H1 (cell line): Measurements from ENCODE around the gene TSHZ2.

ENCODE experiments used
- CTCF ChIP-seq, 3 experiments: IDR thresholded peaks; 1 replicate in 2 of 3; 2 replicates in 1 of 3; pipeline versions ENCODE4 v1.5.1 to v1.6.1; 2011; ENCODE audit warnings: low read length in 3 of 3, mild to moderate bottlenecking in 3 of 3, inconsistent platforms in 2 of 3, low read depth in 1 of 3, moderate library complexity in 1 of 3; ENCODE audit not compliant: insufficient read depth in 1 of 3; ENCODE audit errors: control extremely low read depth in 1 of 3
- EP300 ChIP-seq, 2 experiments: IDR thresholded peaks; 1 replicate in 1 of 2; 2 replicates in 1 of 2; pipeline ENCODE4 v1.6.1; 2011 to 2012; ENCODE audit warnings: low read depth in 2 of 2, low read length in 2 of 2, mild to moderate bottlenecking in 2 of 2, borderline replicate concordance in 1 of 2, inconsistent platforms in 1 of 2, moderate library complexity in 1 of 2
- MAFK ChIP-seq: IDR thresholded peaks from 2 replicates; pipeline ENCODE4 v1.6.1; 2012; ENCODE audit warnings: low read depth, mild to moderate bottlenecking, improper control_type of control experiment, low read length
- MAX ChIP-seq: IDR thresholded peaks from 2 replicates; pipeline ENCODE4 v1.6.1; 2012; ENCODE audit warnings: inconsistent platforms
- NANOG ChIP-seq: IDR thresholded peaks from 2 replicates; pipeline ENCODE4 v1.6.1; 2011; ENCODE audit warnings: low read length, low read depth, mild to moderate bottlenecking, inconsistent platforms; ENCODE audit not compliant: insufficient read depth, poor library complexity, severe bottlenecking
- POLR2AphosphoS5 ChIP-seq: IDR thresholded peaks from 2 replicates; pipeline ENCODE4 v1.6.1; 2011; ENCODE audit warnings: low read depth, low read length
- RAD21 ChIP-seq, 2 experiments: IDR thresholded peaks in 1 of 2; conservative IDR thresholded peaks in 1 of 2; 2 replicates each; pipeline ENCODE4 v1.6.1; 2011; ENCODE audit warnings: low read depth in 2 of 2, low read length in 2 of 2, improper control_type of control experiment in 1 of 2, inconsistent platforms in 1 of 2, mild to moderate bottlenecking in 1 of 2, moderate library complexity in 1 of 2
- RFX5 ChIP-seq: IDR thresholded peaks from 2 replicates; pipeline ENCODE4 v1.6.1; 2011; ENCODE audit warnings: low read depth, low read length, improper control_type of control experiment, borderline replicate concordance
- SP1 ChIP-seq: IDR thresholded peaks from 2 replicates; pipeline ENCODE4 v1.6.1; 2011; ENCODE audit warnings: low read depth, low read length
- TF ChIP-seq, protein P1 (sequence below): fragments of 300-600 bp; sonication (generic); IDR thresholded peaks from 2 replicates; pipeline ENCODE4 v1.7.1; 2012; ENCODE audit warnings: low read length, moderate library complexity, mild to moderate bottlenecking, inconsistent platforms; ENCODE audit not compliant: insufficient replicate concordance

- TF ChIP-seq MAFK = no peak
- TF ChIP-seq CTCF (IDR thresholded peaks at IDR 0.05; ENCODE audit: control extremely low read depth in 1 of 3, insufficient read depth in 1 of 3, low read depth in 1 of 3, low read length in 3 of 3) = no peak
- TF ChIP-seq MAX = no peak
- no peak for TF ChIP-seq RAD21 (IDR thresholded peaks at IDR 0.05 in 1 of 2, conservative IDR thresholded peaks at IDR 0.05 in 1 of 2; ENCODE audit: low read depth in 2 of 2, low read length in 2 of 2)
- TF ChIP-seq RFX5 = no peak
- TF ChIP-seq SP1 = no peak
- TF ChIP-seq NANOG = no peak
- TF ChIP-seq, protein P1, sequence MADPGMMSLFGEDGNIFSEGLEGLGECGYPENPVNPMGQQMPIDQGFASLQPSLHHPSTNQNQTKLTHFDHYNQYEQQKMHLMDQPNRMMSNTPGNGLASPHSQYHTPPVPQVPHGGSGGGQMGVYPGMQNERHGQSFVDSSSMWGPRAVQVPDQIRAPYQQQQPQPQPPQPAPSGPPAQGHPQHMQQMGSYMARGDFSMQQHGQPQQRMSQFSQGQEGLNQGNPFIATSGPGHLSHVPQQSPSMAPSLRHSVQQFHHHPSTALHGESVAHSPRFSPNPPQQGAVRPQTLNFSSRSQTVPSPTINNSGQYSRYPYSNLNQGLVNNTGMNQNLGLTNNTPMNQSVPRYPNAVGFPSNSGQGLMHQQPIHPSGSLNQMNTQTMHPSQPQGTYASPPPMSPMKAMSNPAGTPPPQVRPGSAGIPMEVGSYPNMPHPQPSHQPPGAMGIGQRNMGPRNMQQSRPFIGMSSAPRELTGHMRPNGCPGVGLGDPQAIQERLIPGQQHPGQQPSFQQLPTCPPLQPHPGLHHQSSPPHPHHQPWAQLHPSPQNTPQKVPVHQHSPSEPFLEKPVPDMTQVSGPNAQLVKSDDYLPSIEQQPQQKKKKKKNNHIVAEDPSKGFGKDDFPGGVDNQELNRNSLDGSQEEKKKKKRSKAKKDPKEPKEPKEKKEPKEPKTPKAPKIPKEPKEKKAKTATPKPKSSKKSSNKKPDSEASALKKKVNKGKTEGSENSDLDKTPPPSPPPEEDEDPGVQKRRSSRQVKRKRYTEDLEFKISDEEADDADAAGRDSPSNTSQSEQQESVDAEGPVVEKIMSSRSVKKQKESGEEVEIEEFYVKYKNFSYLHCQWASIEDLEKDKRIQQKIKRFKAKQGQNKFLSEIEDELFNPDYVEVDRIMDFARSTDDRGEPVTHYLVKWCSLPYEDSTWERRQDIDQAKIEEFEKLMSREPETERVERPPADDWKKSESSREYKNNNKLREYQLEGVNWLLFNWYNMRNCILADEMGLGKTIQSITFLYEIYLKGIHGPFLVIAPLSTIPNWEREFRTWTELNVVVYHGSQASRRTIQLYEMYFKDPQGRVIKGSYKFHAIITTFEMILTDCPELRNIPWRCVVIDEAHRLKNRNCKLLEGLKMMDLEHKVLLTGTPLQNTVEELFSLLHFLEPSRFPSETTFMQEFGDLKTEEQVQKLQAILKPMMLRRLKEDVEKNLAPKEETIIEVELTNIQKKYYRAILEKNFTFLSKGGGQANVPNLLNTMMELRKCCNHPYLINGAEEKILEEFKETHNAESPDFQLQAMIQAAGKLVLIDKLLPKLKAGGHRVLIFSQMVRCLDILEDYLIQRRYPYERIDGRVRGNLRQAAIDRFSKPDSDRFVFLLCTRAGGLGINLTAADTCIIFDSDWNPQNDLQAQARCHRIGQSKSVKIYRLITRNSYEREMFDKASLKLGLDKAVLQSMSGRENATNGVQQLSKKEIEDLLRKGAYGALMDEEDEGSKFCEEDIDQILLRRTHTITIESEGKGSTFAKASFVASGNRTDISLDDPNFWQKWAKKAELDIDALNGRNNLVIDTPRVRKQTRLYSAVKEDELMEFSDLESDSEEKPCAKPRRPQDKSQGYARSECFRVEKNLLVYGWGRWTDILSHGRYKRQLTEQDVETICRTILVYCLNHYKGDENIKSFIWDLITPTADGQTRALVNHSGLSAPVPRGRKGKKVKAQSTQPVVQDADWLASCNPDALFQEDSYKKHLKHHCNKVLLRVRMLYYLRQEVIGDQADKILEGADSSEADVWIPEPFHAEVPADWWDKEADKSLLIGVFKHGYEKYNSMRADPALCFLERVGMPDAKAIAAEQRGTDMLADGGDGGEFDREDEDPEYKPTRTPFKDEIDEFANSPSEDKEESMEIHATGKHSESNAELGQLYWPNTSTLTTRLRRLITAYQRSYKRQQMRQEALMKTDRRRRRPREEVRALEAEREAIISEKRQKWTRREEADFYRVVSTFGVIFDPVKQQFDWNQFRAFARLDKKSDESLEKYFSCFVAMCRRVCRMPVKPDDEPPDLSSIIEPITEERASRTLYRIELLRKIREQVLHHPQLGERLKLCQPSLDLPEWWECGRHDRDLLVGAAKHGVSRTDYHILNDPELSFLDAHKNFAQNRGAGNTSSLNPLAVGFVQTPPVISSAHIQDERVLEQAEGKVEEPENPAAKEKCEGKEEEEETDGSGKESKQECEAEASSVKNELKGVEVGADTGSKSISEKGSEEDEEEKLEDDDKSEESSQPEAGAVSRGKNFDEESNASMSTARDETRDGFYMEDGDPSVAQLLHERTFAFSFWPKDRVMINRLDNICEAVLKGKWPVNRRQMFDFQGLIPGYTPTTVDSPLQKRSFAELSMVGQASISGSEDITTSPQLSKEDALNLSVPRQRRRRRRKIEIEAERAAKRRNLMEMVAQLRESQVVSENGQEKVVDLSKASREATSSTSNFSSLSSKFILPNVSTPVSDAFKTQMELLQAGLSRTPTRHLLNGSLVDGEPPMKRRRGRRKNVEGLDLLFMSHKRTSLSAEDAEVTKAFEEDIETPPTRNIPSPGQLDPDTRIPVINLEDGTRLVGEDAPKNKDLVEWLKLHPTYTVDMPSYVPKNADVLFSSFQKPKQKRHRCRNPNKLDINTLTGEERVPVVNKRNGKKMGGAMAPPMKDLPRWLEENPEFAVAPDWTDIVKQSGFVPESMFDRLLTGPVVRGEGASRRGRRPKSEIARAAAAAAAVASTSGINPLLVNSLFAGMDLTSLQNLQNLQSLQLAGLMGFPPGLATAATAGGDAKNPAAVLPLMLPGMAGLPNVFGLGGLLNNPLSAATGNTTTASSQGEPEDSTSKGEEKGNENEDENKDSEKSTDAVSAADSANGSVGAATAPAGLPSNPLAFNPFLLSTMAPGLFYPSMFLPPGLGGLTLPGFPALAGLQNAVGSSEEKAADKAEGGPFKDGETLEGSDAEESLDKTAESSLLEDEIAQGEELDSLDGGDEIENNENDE = no peak
- TF ChIP-seq EP300 (IDR thresholded peaks at IDR 0.05; ENCODE audit: borderline replicate concordance in 1 of 2, low read depth in 2 of 2, low read length in 2 of 2) = no peak
- TF ChIP-seq POLR2AphosphoS5 = no peak
These were observed 475.2 kb downstream of the TSHZ2 start for GRCh38 chr20:53447316-53447715.
